Measurements from ENCODE around the gene GIGYF1. TPM values are rescaled to one million over a fixed set of nuclear protein-coding genes. Genes with fewer than 3 reads are reported as not detected.

GIGYF1 gene
- polyA plus RNA-seq, 1 experiment, result 7.6 TPM

GRCh38 chr7:100685049-100685605, 8.9 kb downstream of the GIGYF1 start:
- H3K4me3 ChIP-seq (ENCODE audit: low read depth, low read length), result no peak overlapping the region
- no peaks in the 10 kb centered on the region for H3K27me3 ChIP-seq (ENCODE audit: control insufficient read depth, insufficient read depth, low read length)
- ChIA-PET POLR2A (no interaction called here), CTCF (interaction anchor here (1.0 to 10.3 kb wide), 2 partner anchors 6 to 20 kb away, joined by 4 to 110 read pairs; partner anchors contain the start of gene GIGYF1)
- DNase-seq (ENCODE audit: low read depth), result no peak
- peaks cover 63% of the 10 kb centered on the region for H3K36me3 ChIP-seq (ENCODE audit: control insufficient read depth, insufficient read depth, low read length)
- no peak for TF ChIP-seq CTCF (IDR thresholded peaks at IDR 0.05; ENCODE audit: insufficient read depth, low read depth, low read length)

GRCh38 chr7:100684534-100685042, 9.5 kb downstream of the GIGYF1 start:
- DNase-seq (ENCODE audit: low read depth), result no peak
- no peak for TF ChIP-seq CTCF (IDR thresholded peaks at IDR 0.05; ENCODE audit: insufficient read depth, low read depth, low read length)
- H3K36me3 ChIP-seq (ENCODE audit: control insufficient read depth, insufficient read depth, low read length), result peaks cover 64% of the 10 kb centered on the region
- no peak overlapping the region for H3K4me3 ChIP-seq (ENCODE audit: low read depth, low read length)
- POLR2A ChIA-PET, result no interaction called here
- H3K27me3 ChIP-seq (ENCODE audit: control insufficient read depth, insufficient read depth, low read length), result no peaks in the 10 kb centered on the region
- CTCF ChIA-PET, result interaction anchor here (0.6 to 10.3 kb wide), 3 partner anchors 7 to 693 kb away, joined by 3 to 110 read pairs (median 4); partner anchors contain the start of gene GIGYF1

- ChIA-PET CTCF (interaction anchor here (0.6 to 10.3 kb wide), 5 partner anchors 7 to 692 kb away, joined by 3 to 110 read pairs (median 4); partner anchors contain the start of genes GIGYF1 and SLC12A9), POLR2A (no interaction called here)
- no peak for DNase-seq (ENCODE audit: low read depth)
- Histone ChIP-seq H3K27me3 (ENCODE audit: control insufficient read depth, insufficient read depth, low read length) (no peaks in the 10 kb centered on the region), H3K36me3 (ENCODE audit: control insufficient read depth, insufficient read depth, low read length) (peaks cover 65% of the 10 kb centered on the region), H3K4me3 (ENCODE audit: low read depth, low read length) (no peak overlapping the region)
- TF ChIP-seq CTCF (IDR thresholded peaks at IDR 0.05; ENCODE audit: insufficient read depth, low read depth, low read length), result no peak
These were observed 10.2 kb downstream of the GIGYF1 start for GRCh38 chr7:100683659-100684533.

GRCh38 chr7:100682991-100683658, 10.9 kb downstream of the GIGYF1 start:
- Histone ChIP-seq H3K27me3 (ENCODE audit: control insufficient read depth, insufficient read depth, low read length) (no peaks in the 10 kb centered on the region), H3K4me3 (ENCODE audit: low read depth, low read length) (no peak overlapping the region), H3K36me3 (ENCODE audit: control insufficient read depth, insufficient read depth, low read length) (peaks cover 66% of the 10 kb centered on the region)
- ChIA-PET CTCF (interaction anchor here (0.7 to 10.3 kb wide), 5 partner anchors 8 to 214 kb away, joined by 3 to 110 read pairs (median 4); partner anchors contain the start of genes GIGYF1, POP7 and SLC12A9), POLR2A (no interaction called here)
- no peak for TF ChIP-seq CTCF (IDR thresholded peaks at IDR 0.05; ENCODE audit: insufficient read depth, low read depth, low read length)
- DNase-seq (ENCODE audit: low read depth), result no peak

All from BJ (cell line).